GM12878 (cell line): ENCODE results near the gene CHID1. TPM values are rescaled to one million over a fixed set of nuclear protein-coding genes. Genes with fewer than 3 reads are reported as not detected.

ENCODE experiments used
- ATAC-seq: fragments of 200-7000 bp; cut with Tn5 transposase; 3 replicates; pipeline ENCODE4 v1.9.1; 2020; ENCODE audit warnings: mild to moderate bottlenecking, moderate library complexity
- BruUV-seq: library from RNA; stranded (reverse); fragments of 400-500 nt; replicated peaks from 2 replicates; lab custom pipeline; 2021; lab: Mats Ljungman, UMichigan
- CTCF ChIA-PET: fragments of 300-600 bp; sonication (Branson Sonifier 250); formaldehyde crosslinking; extraction: SDS; loops from one replicate; lab custom pipeline; 2021; ENCODE audit warnings: inconsistent platforms; lab: Yijun Ruan, JAX
- POLR2A ChIA-PET: fragments of 350-600 bp; formaldehyde crosslinking; extraction: SDS; loops from one replicate; lab custom pipeline; 2021; ENCODE audit warnings: inconsistent platforms; lab: Charles Lee
- RAD21 ChIA-PET: fragments of 300-600 bp; sonication (Branson Sonifier 250); formaldehyde crosslinking; loops from one replicate; lab custom pipeline; 2023; ENCODE audit warnings: antibody characterized with exemption; ENCODE audit not compliant: unreplicated experiment; lab: Charles Lee
- SMC1A ChIA-PET: fragments of 300-600 bp; sonication (Branson Sonifier 250); formaldehyde crosslinking; loops from one replicate; lab custom pipeline; 2023; ENCODE audit not compliant: unreplicated experiment, uncharacterized antibody; lab: Charles Lee
- DNase-seq: peaks from one replicate; pipeline ENCODE4 v3.0.0-alpha.2; 2011; ENCODE audit warnings: low read depth, low spot score
- FAIRE-seq: peaks from 3 replicates; lab custom pipeline; 2011; peaks lifted over from hg19 to GRCh38; lab: Jason Lieb, UNC
- H2AFZ ChIP-seq: 2 replicates; pipeline ENCODE4 v1.6.0; 2011; ENCODE audit warnings: low read depth, low read length, control low read depth; ENCODE audit not compliant: control insufficient read depth
- H3K27ac ChIP-seq: 2 replicates; pipeline ENCODE4 v1.5.1; 2011; ENCODE audit warnings: control low read depth; ENCODE audit not compliant: control insufficient read depth, insufficient read depth
- H3K27me3 ChIP-seq, 2 experiments: replicated peaks in 1 of 2; 2 replicates each; pipeline versions ENCODE4 v1.6.0 to v1.6.1; 2011; ENCODE audit warnings: low read length in 1 of 2; ENCODE audit not compliant: control insufficient read depth in 2 of 2, insufficient read depth in 2 of 2
- H3K36me3 ChIP-seq, 2 experiments: 2 replicates each; pipeline ENCODE4 v1.5.1; 2011; ENCODE audit warnings: low read length in 1 of 2; ENCODE audit not compliant: control insufficient read depth in 2 of 2, insufficient read depth in 2 of 2
- H3K4me1 ChIP-seq: 2 replicates; pipeline ENCODE4 v1.6.1; 2011; ENCODE audit warnings: mild to moderate bottlenecking, low read length, moderate library complexity, mixed read lengths; ENCODE audit not compliant: control insufficient read depth, insufficient read depth
- H3K4me2 ChIP-seq: 2 replicates; pipeline ENCODE4 v1.6.0; 2011; ENCODE audit warnings: control low read depth; ENCODE audit not compliant: control insufficient read depth, insufficient read depth
- H3K4me3 ChIP-seq: fragments of 200-600 bp; sonication (generic); 2 replicates; pipeline ENCODE4 v1.5.1; 2016
- H3K79me2 ChIP-seq: 2 replicates; pipeline ENCODE4 v1.6.0; 2011; ENCODE audit warnings: low read length; ENCODE audit not compliant: control insufficient read depth, insufficient read depth
- H3K9ac ChIP-seq: 2 replicates; pipeline ENCODE4 v1.8.0; 2011; ENCODE audit warnings: low read length, control low read depth, mixed read lengths; ENCODE audit not compliant: control insufficient read depth, insufficient read depth
- H3K9me3 ChIP-seq: replicated peaks from 3 replicates; pipeline ENCODE4 v1.5.1; 2011; ENCODE audit warnings: mild to moderate bottlenecking, low read length; ENCODE audit not compliant: control insufficient read depth, insufficient read depth
- H4K20me1 ChIP-seq: 2 replicates; pipeline ENCODE4 v1.6.0; 2011; ENCODE audit not compliant: control insufficient read depth, insufficient read depth
- CREB1 ChIP-seq: IDR thresholded peaks from 2 replicates; pipeline ENCODE4 v1.6.1; 2012; ENCODE audit warnings: low read depth, mild to moderate bottlenecking, inconsistent platforms
- EED ChIP-seq: sonication (generic); IDR thresholded peaks from 2 replicates; pipeline ENCODE4 v1.6.1; 2016; ENCODE audit warnings: antibody characterized with exemption, low read depth
- EP300 ChIP-seq, 2 experiments: fragments of 150-350 bp in 1 of 2; IDR thresholded peaks; 2 replicates each; pipeline ENCODE4 v1.6.1; 2011 to 2012; ENCODE audit warnings: low read depth in 2 of 2, low read length in 2 of 2, borderline replicate concordance in 1 of 2, improper control_type of control experiment in 1 of 2, inconsistent platforms in 1 of 2; ENCODE audit not compliant: control insufficient read depth in 1 of 2
- FOS ChIP-seq: IDR thresholded peaks from 3 replicates; pipeline ENCODE4 v1.6.1; 2011; ENCODE audit warnings: borderline replicate concordance; ENCODE audit not compliant: insufficient read length; ENCODE audit errors: extremely low read depth
- MEF2A ChIP-seq: IDR thresholded peaks from 2 replicates; pipeline ENCODE4 v1.6.1; 2011; ENCODE audit warnings: low read depth, mild to moderate bottlenecking, low read length, moderate library complexity; ENCODE audit not compliant: insufficient read depth
- PAX5 ChIP-seq: IDR thresholded peaks from 2 replicates; pipeline ENCODE4 v1.6.1; 2011; ENCODE audit warnings: low read depth, low read length, borderline replicate concordance
- POLR2AphosphoS2 ChIP-seq: IDR thresholded peaks from 2 replicates; pipeline ENCODE4 v1.6.1; 2011; ENCODE audit warnings: low read depth, mild to moderate bottlenecking, low read length, improper control_type of control experiment, moderate library complexity
- SMARCA5 ChIP-seq: fragments of 450-650 bp; IDR thresholded peaks from 2 replicates; pipeline ENCODE4 v1.6.1; 2017; ENCODE audit warnings: mild to moderate bottlenecking
- SRF ChIP-seq, 2 experiments: IDR thresholded peaks; 2 replicates each; pipeline ENCODE4 v1.6.1; 2011; ENCODE audit warnings: low read depth in 2 of 2, low read length in 2 of 2, mild to moderate bottlenecking in 1 of 2, moderate library complexity in 1 of 2
- TARDBP ChIP-seq: IDR thresholded peaks from 2 replicates; pipeline ENCODE4 v1.6.1; 2016; ENCODE audit warnings: borderline replicate concordance
- TBL1XR1 ChIP-seq: IDR thresholded peaks from 2 replicates; pipeline ENCODE4 v1.6.1; 2012; ENCODE audit warnings: low read depth, low read length, improper control_type of control experiment
- TCF12 ChIP-seq: IDR thresholded peaks from 2 replicates; pipeline ENCODE4 v1.6.1; 2011; ENCODE audit warnings: low read depth, mild to moderate bottlenecking, low read length
- YY1 ChIP-seq: IDR thresholded peaks from 2 replicates; pipeline ENCODE4 v1.6.1; 2011; ENCODE audit warnings: low read depth, mild to moderate bottlenecking, low read length
- ZBED1 ChIP-seq: IDR thresholded peaks from 2 replicates; pipeline ENCODE4 v1.6.1; 2016; ENCODE audit warnings: borderline replicate concordance
- WGBS: methylation state at CpG from one replicate; pipeline ENCODE4 v1.1.6; 2016; ENCODE audit warnings: low lambda C conversion rate; ENCODE audit not compliant: insufficient replicate concordance, insufficient coverage; ENCODE audit errors: missing lambda C conversion rate; 5-methylcytosine and 5-hydroxymethylcytosine counted together
- in situ Hi-C: fragments of 300-500 bp; cut with MboI; formaldehyde crosslinking; loops from 9 replicates; pipeline ENCODE4 v1.14.3; 2018; ENCODE audit warnings: mixed read lengths
- intact Hi-C: fragments of 100-400 bp; cut with micrococcal nuclease; formaldehyde crosslinking; loops from one replicate; pipeline ENCODE4 v1.14.2; 2022; ENCODE audit not compliant: unreplicated experiment
- polyA plus RNA-seq, 11 experiments: library from polyadenylated mRNA; depleted of rRNA in 4 of 11; unstranded in 6 of 11; stranded (reverse) in 5 of 11; fragments of >200 nt; fragmentation: Nextera tagmentation in 4 of 11; fragmentation: Illumina TruSeq in 1 of 11; extraction: Ambion mirVana in 4 of 11; extraction: Trizol in 1 of 11; gene quantifications; 1 replicate in 1 of 11; 2 replicates in 10 of 11; pipeline versions ENCODE4 v1.2.1 to v1.2.3, GENCODE V29; 2011 to 2016; ENCODE audit warnings: inconsistent platforms in 2 of 11, missing spikeins in 2 of 11, low read depth in 1 of 11
- total RNA-seq, 4 experiments: library from RNA; depleted of rRNA in 3 of 4; stranded (reverse); fragments of >200 nt in 3 of 4; fragmentation: Illumina TruSeq in 1 of 4; extraction: Trizol in 1 of 4; gene quantifications; 2 replicates each; pipeline versions ENCODE4 v1.2.1 to v1.2.3, GENCODE V29; 2013 to 2021
- TF ChIP-seq, protein P1 (sequence below): fragments of 450-650 bp; IDR thresholded peaks from 2 replicates; pipeline ENCODE4 v1.6.1; 2016; ENCODE audit warnings: mild to moderate bottlenecking
- TF ChIP-seq, protein P2 (sequence below): fragments of 450-650 bp; IDR thresholded peaks from 2 replicates; pipeline ENCODE4 v1.6.1; 2017; ENCODE audit warnings: low read depth, mild to moderate bottlenecking, moderate library complexity

CHID1 gene
- total and polyA plus RNA-seq, 10 of the 15 experiments (the other 5 are each of a cell fraction or from before 2014, with no cell fraction given): 4.8 to 75.2 (median 30.1) TPM

DNA sequence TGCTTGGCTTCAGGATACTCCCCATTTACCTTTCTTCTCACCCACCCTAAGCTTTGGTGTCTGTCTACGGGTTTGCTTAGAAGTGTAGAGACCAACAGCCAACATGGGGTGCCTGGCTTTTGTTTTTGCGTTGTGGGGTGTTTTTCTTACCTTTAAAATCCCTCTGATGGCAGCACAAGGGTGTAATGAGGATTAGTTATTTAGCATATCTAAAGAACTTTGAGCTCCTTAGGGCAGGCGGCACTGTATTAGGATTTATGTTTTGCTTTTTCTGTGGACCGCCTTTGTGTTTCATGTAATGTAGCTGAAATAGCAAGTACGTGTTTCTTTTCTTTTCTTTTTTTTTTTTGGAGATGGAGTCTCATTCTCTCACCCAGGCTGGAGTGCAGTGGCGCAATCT lies 23.9 kb upstream of the CHID1 start (continued):
- no peak for TF ChIP-seq SMARCA5
- TF ChIP-seq TARDBP: no peak
- no peak for TF ChIP-seq TCF12
- no peak for TF ChIP-seq EP300 (IDR thresholded peaks at IDR 0.05; ENCODE audit: borderline replicate concordance in 1 of 2, control insufficient read depth in 1 of 2, low read depth in 2 of 2, low read length in 2 of 2)
- TF ChIP-seq TBL1XR1: no peak

DNA sequence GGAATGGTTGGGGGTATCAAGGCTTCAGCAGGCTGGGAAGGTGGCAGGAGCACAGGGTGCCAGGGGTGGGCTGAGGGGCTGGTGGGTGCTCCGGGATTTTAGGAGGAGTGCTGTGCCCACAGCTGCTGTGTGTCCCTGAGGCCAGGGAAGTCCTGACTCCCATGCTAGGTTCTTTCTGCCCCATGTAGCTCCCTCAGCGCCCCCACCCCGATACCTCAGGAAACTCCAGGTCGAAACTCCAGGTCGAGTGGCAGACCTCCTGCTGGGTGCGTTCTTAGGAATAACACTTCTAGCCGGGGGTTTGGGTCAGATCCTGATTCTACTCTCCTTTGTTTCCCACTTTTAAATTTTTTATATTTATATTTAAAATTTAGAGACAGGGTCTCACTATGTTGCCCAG lies 23.3 kb upstream of the CHID1 start:
- WGBS: 89% methylated on average over 7 of the region's 7 CpGs
- no peaks in the 10 kb centered on the region for H3K4me1 ChIP-seq
- no peak overlapping the region for H3K27ac ChIP-seq
- in situ Hi-C loops: no loop called here
- TF ChIP-seq PAX5 (no peak), FOS (no peak), SRF (IDR thresholded peaks at IDR 0.05; ENCODE audit: low read depth in 2 of 2, low read length in 2 of 2) (no peak), MEF2A (no peak), CREB1 (no peak), YY1 (no peak), EED (no peak), POLR2AphosphoS2 (no peak), ZBED1 (no peak)
- TF ChIP-seq, protein P1, sequence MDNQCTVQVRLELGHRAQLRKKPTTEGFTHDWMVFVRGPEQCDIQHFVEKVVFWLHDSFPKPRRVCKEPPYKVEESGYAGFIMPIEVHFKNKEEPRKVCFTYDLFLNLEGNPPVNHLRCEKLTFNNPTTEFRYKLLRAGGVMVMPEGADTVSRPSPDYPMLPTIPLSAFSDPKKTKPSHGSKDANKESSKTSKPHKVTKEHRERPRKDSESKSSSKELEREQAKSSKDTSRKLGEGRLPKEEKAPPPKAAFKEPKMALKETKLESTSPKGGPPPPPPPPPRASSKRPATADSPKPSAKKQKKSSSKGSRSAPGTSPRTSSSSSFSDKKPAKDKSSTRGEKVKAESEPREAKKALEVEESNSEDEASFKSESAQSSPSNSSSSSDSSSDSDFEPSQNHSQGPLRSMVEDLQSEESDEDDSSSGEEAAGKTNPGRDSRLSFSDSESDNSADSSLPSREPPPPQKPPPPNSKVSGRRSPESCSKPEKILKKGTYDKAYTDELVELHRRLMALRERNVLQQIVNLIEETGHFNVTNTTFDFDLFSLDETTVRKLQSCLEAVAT: no peak
- TF ChIP-seq, protein P2, sequence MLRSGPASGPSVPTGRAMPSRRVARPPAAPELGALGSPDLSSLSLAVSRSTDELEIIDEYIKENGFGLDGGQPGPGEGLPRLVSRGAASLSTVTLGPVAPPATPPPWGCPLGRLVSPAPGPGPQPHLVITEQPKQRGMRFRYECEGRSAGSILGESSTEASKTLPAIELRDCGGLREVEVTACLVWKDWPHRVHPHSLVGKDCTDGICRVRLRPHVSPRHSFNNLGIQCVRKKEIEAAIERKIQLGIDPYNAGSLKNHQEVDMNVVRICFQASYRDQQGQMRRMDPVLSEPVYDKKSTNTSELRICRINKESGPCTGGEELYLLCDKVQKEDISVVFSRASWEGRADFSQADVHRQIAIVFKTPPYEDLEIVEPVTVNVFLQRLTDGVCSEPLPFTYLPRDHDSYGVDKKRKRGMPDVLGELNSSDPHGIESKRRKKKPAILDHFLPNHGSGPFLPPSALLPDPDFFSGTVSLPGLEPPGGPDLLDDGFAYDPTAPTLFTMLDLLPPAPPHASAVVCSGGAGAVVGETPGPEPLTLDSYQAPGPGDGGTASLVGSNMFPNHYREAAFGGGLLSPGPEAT: no peak
- H3K4me2 ChIP-seq: no peak overlapping the region
- H3K9me3 ChIP-seq: no peaks in the 10 kb centered on the region
- POLR2A ChIA-PET: no interaction called here
- FAIRE-seq: no peak
- H4K20me1 ChIP-seq: no peaks in the 10 kb centered on the region
- peaks cover 0 to 2% of the 10 kb centered on the region in 2 experiments; a peak in 1 of 4 replicates for H3K36me3 ChIP-seq
- no peaks in the 10 kb centered on the region for H3K27me3 ChIP-seq
- RAD21 ChIA-PET: no interaction called here
- BruUV-seq: no TSS peak
- SMC1A ChIA-PET: no interaction called here
- no peak for ATAC-seq
- intact Hi-C loops: no loop called here
- no peak overlapping the region for H3K9ac ChIP-seq
- H2AFZ ChIP-seq: no peak overlapping the region
- H3K4me3 ChIP-seq: no peak overlapping the region
- DNase-seq: no peak
- H3K79me2 ChIP-seq: peaks cover 21% of the 10 kb centered on the region
- CTCF ChIA-PET: interaction anchor here (0.9 kb wide), 1 partner anchor 10 kb away, joined by 3 read pairs; no protein-coding TSS in a partner anchor
